GM23338 (cell line): ENCODE measurements around the gene LPIN1. TPM values are rescaled to one million over a fixed set of nuclear protein-coding genes. Genes with fewer than 3 reads are reported as not detected.
"Not testable (repeated sequence)": the region's sequence is repeated elsewhere in the genome, so short reads cannot be mapped to it uniquely, and the experiment has no call there.

Experiments
- ATAC-seq: fragments of 200-7000 bp; cut with Tn5 transposase; 3 replicates; pipeline ENCODE4 v1.9.1; 2020
- DNase-seq: peaks from one replicate; pipeline ENCODE4 v3.0.0-alpha.2; 2015; ENCODE audit warnings: low spot score
- H2AFZ ChIP-seq: fragments of 200-600 bp; sonication (generic); 2 replicates; pipeline ENCODE4 v1.8.0; 2016; ENCODE audit warnings: antibody characterized with exemption, mild to moderate bottlenecking, moderate library complexity
- H3F3A ChIP-seq: fragments of 200-600 bp; sonication (generic); replicated peaks from 2 replicates; pipeline ENCODE4 v1.8.0; 2017; ENCODE audit warnings: antibody characterized with exemption, mixed run types, low read depth
- H3K27ac ChIP-seq: fragments of 200-600 bp; sonication (generic); 2 replicates; pipeline ENCODE4 v1.6.1; 2016; ENCODE audit warnings: low read depth
- H3K27me3 ChIP-seq: fragments of 200-600 bp; sonication (generic); 2 replicates; pipeline ENCODE4 v1.8.0; 2016; ENCODE audit warnings: mild to moderate bottlenecking, mixed run types, moderate library complexity; ENCODE audit not compliant: insufficient read depth
- H3K36me3 ChIP-seq: fragments of 200-600 bp; sonication (generic); 2 replicates; pipeline ENCODE4 v1.8.0; 2016; ENCODE audit warnings: mild to moderate bottlenecking; ENCODE audit not compliant: insufficient read depth
- H3K4me1 ChIP-seq: fragments of 200-600 bp; sonication (generic); 2 replicates; pipeline ENCODE4 v1.8.0; 2016; ENCODE audit warnings: mild to moderate bottlenecking, moderate library complexity; ENCODE audit not compliant: insufficient read depth
- H3K4me2 ChIP-seq: fragments of 200-600 bp; sonication (generic); 2 replicates; pipeline ENCODE4 v1.7.1; 2017; ENCODE audit warnings: mixed run types
- H3K4me3 ChIP-seq: fragments of 200-600 bp; sonication (generic); 2 replicates; pipeline ENCODE4 v1.6.1; 2016; ENCODE audit warnings: mixed run types
- H3K79me2 ChIP-seq: fragments of 200-600 bp; sonication (generic); replicated peaks from 2 replicates; pipeline ENCODE4 v1.8.0; 2017; ENCODE audit warnings: mild to moderate bottlenecking; ENCODE audit not compliant: insufficient read depth
- H3K9me2 ChIP-seq: fragments of 200-600 bp; sonication (generic); 2 replicates; pipeline ENCODE4 v1.8.0; 2017; ENCODE audit not compliant: insufficient read depth
- H4K20me1 ChIP-seq: fragments of 200-600 bp; sonication (generic); replicated peaks from 2 replicates; pipeline ENCODE4 v1.8.0; 2017; ENCODE audit warnings: mild to moderate bottlenecking; ENCODE audit not compliant: insufficient read depth
- H3K27ac Mint-ChIP-seq: 2 replicates; pipeline ENCODE4 v1.8.0; 2020; ENCODE audit warnings: inconsistent platforms, mild to moderate bottlenecking, moderate library complexity, mixed read lengths
- H3K27me3 Mint-ChIP-seq: 3 replicates; pipeline ENCODE4 v1.8.0; 2022; ENCODE audit warnings: low read depth, mild to moderate bottlenecking, moderate library complexity, mixed read lengths, inconsistent platforms; ENCODE audit not compliant: insufficient read depth, poor library complexity
- H3K36me3 Mint-ChIP-seq: 3 replicates; pipeline ENCODE4 v1.8.0; 2021; ENCODE audit warnings: low read depth, mild to moderate bottlenecking, inconsistent platforms, moderate library complexity, mixed read lengths
- H3K4me1 Mint-ChIP-seq: 3 replicates; pipeline ENCODE4 v1.8.0; 2020; ENCODE audit warnings: mild to moderate bottlenecking, inconsistent platforms, mixed read lengths
- H3K4me3 Mint-ChIP-seq: 3 replicates; pipeline ENCODE4 v1.8.0; 2021; ENCODE audit warnings: moderate library complexity, mild to moderate bottlenecking, inconsistent platforms, mixed read lengths
- H3K9me3 Mint-ChIP-seq: 3 replicates; pipeline ENCODE4 v1.8.0; 2020; ENCODE audit warnings: moderate library complexity, mild to moderate bottlenecking, inconsistent platforms, mixed read lengths
- CTCF ChIP-seq, 2 experiments: fragments of 200-600 bp in 1 of 2; sonication (generic) in 1 of 2; conservative IDR thresholded peaks; 2 replicates each; pipeline versions ENCODE4 v1.5.1 to v1.6.1; 2016 to 2017; ENCODE audit warnings: antibody characterized with exemption in 2 of 2, low read depth in 2 of 2, mild to moderate bottlenecking in 2 of 2, moderate library complexity in 1 of 2
- JUNB ChIP-seq: IDR thresholded peaks from one replicate; pipeline ENCODE4 v1.6.1; 2016; ENCODE audit warnings: antibody characterized with exemption; ENCODE audit not compliant: unreplicated experiment
- NANOG ChIP-seq: IDR thresholded peaks from 2 replicates; pipeline ENCODE4 v1.6.1; 2016; ENCODE audit warnings: antibody characterized with exemption, borderline replicate concordance
- ZNF331 ChIP-seq: fragments of 250-450 bp; sonication (Bioruptor Pico); IDR thresholded peaks from 2 replicates; pipeline ENCODE4 v1.5.0; 2020; ENCODE audit warnings: low read depth, mild to moderate bottlenecking, moderate library complexity
- polyA plus RNA-seq: library from polyadenylated mRNA; unstranded; fragments of >200 nt; fragmentation: Nextera tagmentation; extraction: Ambion mirVana; gene quantifications from 2 replicates; pipeline ENCODE4 v1.2.1, GENCODE V29; 2016
- total RNA-seq: library from RNA; depleted of rRNA; stranded (reverse); fragments of >200 nt; shearing (Covaris generic); gene quantifications from 2 replicates; pipeline ENCODE4 v1.2.3, GENCODE V29; 2014

Gene LPIN1
- total and polyA plus RNA-seq, 2 experiments from 2014 or later: 4.4 to 9.5 TPM

- H3K4me1 ChIP-seq, H3K27ac ChIP-seq, DNase-seq, H2AFZ ChIP-seq, H3K4me3 Mint-ChIP-seq, H3K4me3 ChIP-seq, H3K4me2 ChIP-seq, H3K9me2 ChIP-seq, H3K27me3 Mint-ChIP-seq, H4K20me1 ChIP-seq, H3K9me3 Mint-ChIP-seq, H3K79me2 ChIP-seq, H3K36me3 Mint-ChIP-seq, H3F3A ChIP-seq, H3K27ac Mint-ChIP-seq, H3K27me3 ChIP-seq, ATAC-seq, H3K36me3 ChIP-seq: not testable (repeated sequence)
- H3K4me1 Mint-ChIP-seq: peaks cover 22% of the 10 kb centered on the region; the same call in 2 of the 3 replicates
These were observed 15.0 kb upstream of the LPIN1 start for GRCh38 chr2:11731214-11731984.

GRCh38 chr2:11732587-11732986 is 13.8 kb upstream of the LPIN1 start:
- no peak overlapping the region for H3K27ac ChIP-seq
- H3K4me3 ChIP-seq: no peak overlapping the region
- Mint-ChIP-seq H3K4me3 (no peak overlapping the region), H3K36me3 (no peaks in the 10 kb centered on the region), H3K9me3 (no peaks in the 10 kb centered on the region), H3K27ac (no peak overlapping the region), H3K27me3 (peaks cover 4% of the 10 kb centered on the region), H3K4me1 (peaks cover 13% of the 10 kb centered on the region; the same call in 2 of the 3 replicates)
- no peak overlapping the region for H3K4me2 ChIP-seq
- H3F3A ChIP-seq: no peaks in the 10 kb centered on the region
- ATAC-seq (no peak), DNase-seq (no peak)
- H3K79me2 ChIP-seq: no peaks in the 10 kb centered on the region
- H3K27me3 ChIP-seq: no peaks in the 10 kb centered on the region
- no peaks in the 10 kb centered on the region for H4K20me1 ChIP-seq
- no peak overlapping the region for H2AFZ ChIP-seq
- no peaks in the 10 kb centered on the region for H3K36me3 ChIP-seq
- no peaks in the 10 kb centered on the region for H3K9me2 ChIP-seq
- TF ChIP-seq NANOG (no peak), ZNF331 (CRISPR knock-in tag) (no peak)
- H3K4me1 ChIP-seq: peaks cover 7% of the 10 kb centered on the region; the same call in 1 of the 2 replicates

GRCh38 chr2:11737852-11738251 is 8.6 kb upstream of the LPIN1 start:
- H3K4me3 ChIP-seq, H3K9me2 ChIP-seq, H3K27ac Mint-ChIP-seq, H3K4me3 Mint-ChIP-seq, H3K9me3 Mint-ChIP-seq, H3K27me3 Mint-ChIP-seq, H3K4me1 ChIP-seq, H3K27ac ChIP-seq, H3K4me2 ChIP-seq, H2AFZ ChIP-seq, H3K27me3 ChIP-seq, ATAC-seq, H3K36me3 ChIP-seq, H3K79me2 ChIP-seq, H3F3A ChIP-seq, DNase-seq, H3K36me3 Mint-ChIP-seq, H4K20me1 ChIP-seq: not testable (repeated sequence)
- H3K4me1 Mint-ChIP-seq: peaks cover 16% of the 10 kb centered on the region

GRCh38 chr2:11738589-11739436 is 7.6 kb upstream of the LPIN1 start:
- Mint-ChIP-seq H3K4me3 (no peak overlapping the region), H3K27ac (no peak overlapping the region), H3K4me1 (peaks cover 18% of the 10 kb centered on the region), H3K9me3 (no peaks in the 10 kb centered on the region), H3K27me3 (peaks cover 5% of the 10 kb centered on the region), H3K36me3 (no peaks in the 10 kb centered on the region)
- H3K4me2 ChIP-seq: no peak overlapping the region
- H3K9me2 ChIP-seq: no peaks in the 10 kb centered on the region
- H3K27me3 ChIP-seq: no peaks in the 10 kb centered on the region
- TF ChIP-seq JUNB (no peak), CTCF (conservative IDR thresholded peaks at IDR 0.05; ENCODE audit: low read depth in 2 of 2) (peak; percentile 54 to 85)
- H2AFZ ChIP-seq: peak overlapping the region; percentile 52; the same call in 1 of the 2 replicates
- peak; percentile 97 for ATAC-seq
- no peak overlapping the region for H3K27ac ChIP-seq
- no peaks in the 10 kb centered on the region for H3K36me3 ChIP-seq
- DNase-seq: peak; percentile 63
- no peaks in the 10 kb centered on the region for H4K20me1 ChIP-seq
- no peak overlapping the region for H3K4me3 ChIP-seq
- H3K4me1 ChIP-seq: peaks cover 11% of the 10 kb centered on the region; the same call in 1 of the 2 replicates
- H3K79me2 ChIP-seq: no peaks in the 10 kb centered on the region
- H3F3A ChIP-seq: no peaks in the 10 kb centered on the region
